Neutrophil (primary cell): ENCODE measurements around the gene RASGRF1.

Experiments
- H3K27ac ChIP-seq: fragments of 200-600 bp; sonication (generic); 2 replicates; pipeline ENCODE4 v1.5.1; 2016; ENCODE audit warnings: mild to moderate bottlenecking, moderate library complexity
- H3K27me3 ChIP-seq: fragments of 200-600 bp; sonication (generic); 2 replicates; pipeline ENCODE4 v1.6.0; 2016; ENCODE audit warnings: mild to moderate bottlenecking
- H3K36me3 ChIP-seq: fragments of 200-600 bp; sonication (generic); 2 replicates; pipeline ENCODE4 v1.5.1; 2017
- H3K4me1 ChIP-seq, 2 experiments: fragments of 200-600 bp in 1 of 2; sonication (generic) in 1 of 2; 1 replicate in 1 of 2; 2 replicates in 1 of 2; pipeline versions ENCODE4 v1.5.1 to v1.6.1; 2013 to 2016; ENCODE audit warnings: low read depth in 1 of 2, low read length in 1 of 2, mild to moderate bottlenecking in 1 of 2, moderate library complexity in 1 of 2; ENCODE audit not compliant: control insufficient read depth in 1 of 2, insufficient read depth in 1 of 2
- H3K4me3 ChIP-seq, 2 experiments: fragments of 200-600 bp in 1 of 2; sonication (generic) in 1 of 2; 1 replicate in 1 of 2; 2 replicates in 1 of 2; pipeline ENCODE4 v1.5.1; 2013 to 2016; ENCODE audit warnings: low read depth in 1 of 2, low read length in 1 of 2, mild to moderate bottlenecking in 1 of 2, moderate library complexity in 1 of 2
- H3K9me3 ChIP-seq: fragments of 200-600 bp; sonication (generic); 2 replicates; pipeline ENCODE4 v1.5.1; 2016
- CTCF ChIP-seq: fragments of 200-600 bp; sonication (generic); IDR thresholded peaks from 2 replicates; pipeline ENCODE4 v1.5.1; 2016; ENCODE audit warnings: antibody characterized with exemption

The RASGRF1 gene

GRCh38 chr15:79051941-79052731 lies 38.4 kb downstream of the RASGRF1 start:
- H3K27ac ChIP-seq, result no peak overlapping the region
- peaks cover 11% of the 10 kb centered on the region for H3K27me3 ChIP-seq
- no peaks in the 10 kb centered on the region for H3K4me1 ChIP-seq
- no peaks in the 10 kb centered on the region for H3K9me3 ChIP-seq
- no peak overlapping the region for H3K4me3 ChIP-seq
- H3K36me3 ChIP-seq, result no peaks in the 10 kb centered on the region
- no peak for TF ChIP-seq CTCF

GRCh38 chr15:79051029-79051428 lies 39.6 kb downstream of the RASGRF1 start:
- no peak for TF ChIP-seq CTCF
- no peaks in the 10 kb centered on the region for H3K36me3 ChIP-seq
- no peaks in the 10 kb centered on the region for H3K4me1 ChIP-seq
- no peaks in the 10 kb centered on the region for H3K9me3 ChIP-seq
- H3K27ac ChIP-seq, result no peak overlapping the region
- no peak overlapping the region for H3K4me3 ChIP-seq
- peaks cover 11% of the 10 kb centered on the region for H3K27me3 ChIP-seq

- no peak for TF ChIP-seq CTCF
- no peak overlapping the region for H3K27ac ChIP-seq
- no peaks in the 10 kb centered on the region for H3K9me3 ChIP-seq
- H3K4me1 ChIP-seq, result no peaks in the 10 kb centered on the region
- H3K4me3 ChIP-seq, result no peak overlapping the region
- H3K36me3 ChIP-seq, result no peaks in the 10 kb centered on the region
- H3K27me3 ChIP-seq, result peaks cover 17% of the 10 kb centered on the region
These were observed 40.2 kb downstream of the RASGRF1 start for GRCh38 chr15:79050341-79050740.

- TF ChIP-seq CTCF, result no peak
- Histone ChIP-seq H3K36me3 (no peaks in the 10 kb centered on the region), H3K27ac (no peak overlapping the region), H3K4me1 (no peaks in the 10 kb centered on the region), H3K27me3 (peaks cover 17% of the 10 kb centered on the region), H3K9me3 (no peaks in the 10 kb centered on the region), H3K4me3 (no peak overlapping the region)
These were observed 41.2 kb downstream of the RASGRF1 start for GRCh38 chr15:79049416-79049815.

- no peaks in the 10 kb centered on the region for H3K36me3 ChIP-seq
- H3K4me1 ChIP-seq, result no peaks in the 10 kb centered on the region
- TF ChIP-seq CTCF, result no peak
- no peak overlapping the region for H3K4me3 ChIP-seq
- peaks cover 23% of the 10 kb centered on the region for H3K27me3 ChIP-seq
- H3K9me3 ChIP-seq, result no peaks in the 10 kb centered on the region
- no peak overlapping the region for H3K27ac ChIP-seq
These were observed 42.7 kb downstream of the RASGRF1 start for GRCh38 chr15:79047676-79048439.
